B cell (primary cell): ENCODE results near the gene HSPD1. TPM values are rescaled to one million over a fixed set of nuclear protein-coding genes. Genes with fewer than 3 reads are reported as not detected.
A peak's percentile ranks its signal among the peaks of the same experiment; 100 is the strongest.

ENCODE experiments used
- ATAC-seq: fragments of 200-7000 bp; cut with Tn5 transposase; one replicate; pipeline ENCODE4 v1.10.0; 2021; ENCODE audit warnings: low read depth, mild to moderate bottlenecking, moderate number of reproducible peaks, moderate library complexity
- CTCF ChIA-PET: fragments of 350-600 bp; sonication (Branson Sonifier 250); formaldehyde crosslinking; loops from one replicate; lab custom pipeline; 2021; ENCODE audit warnings: antibody characterized with exemption, inconsistent platforms; lab: Charles Lee
- POLR2A ChIA-PET: fragments of 350-600 bp; sonication (Branson Sonifier 250); formaldehyde crosslinking; loops from one replicate; lab custom pipeline; 2021; ENCODE audit warnings: antibody characterized with exemption; lab: Charles Lee
- DNase-seq: peaks from one replicate; pipeline ENCODE4 v3.0.0; 2013
- H2AFZ ChIP-seq: 2 replicates; pipeline ENCODE4 v1.6.1; 2012; ENCODE audit warnings: mild to moderate bottlenecking, low read depth, low read length; ENCODE audit not compliant: insufficient read depth, poor library complexity, severe bottlenecking
- H3K27ac ChIP-seq, 2 donors: 1 replicate in 1 of 2; 2 replicates in 1 of 2; pipeline ENCODE4 v1.5.1; 2012 to 2013; ENCODE audit warnings: low read length in 2 of 2, mild to moderate bottlenecking in 2 of 2, moderate library complexity in 1 of 2
- H3K27me3 ChIP-seq, 4 experiments: fragments of 200-600 bp in 1 of 4; sonication (generic) in 1 of 4; replicated peaks in 1 of 4; 1 replicate in 2 of 4; 2 replicates in 2 of 4; pipeline versions ENCODE4 v1.6.1 to v1.7.0; 2013 to 2016; ENCODE audit warnings: low read length in 3 of 4, mild to moderate bottlenecking in 2 of 4, mixed read lengths in 1 of 4, moderate library complexity in 1 of 4; ENCODE audit not compliant: insufficient read depth in 4 of 4, control insufficient read depth in 3 of 4; ENCODE audit errors: control extremely low read depth in 1 of 4
- H3K36me3 ChIP-seq, 2 experiments: replicated peaks in 1 of 2; 1 replicate in 1 of 2; 2 replicates in 1 of 2; pipeline versions ENCODE4 v1.6.1 to v1.7.1; 2013; ENCODE audit warnings: low read length in 1 of 2; ENCODE audit not compliant: insufficient read depth in 2 of 2, control insufficient read depth in 1 of 2; ENCODE audit errors: control extremely low read depth in 1 of 2, extremely low read depth in 1 of 2
- H3K4me1 ChIP-seq, 2 donors: fragments of 200-600 bp in 1 of 2; sonication (generic) in 1 of 2; 1 replicate in 1 of 2; 2 replicates in 1 of 2; pipeline versions ENCODE4 v1.5.1 to v1.6.1; 2013 to 2017; ENCODE audit warnings: low read length in 2 of 2; ENCODE audit not compliant: control insufficient read depth in 2 of 2, insufficient read depth in 2 of 2
- H3K4me2 ChIP-seq: replicated peaks from 2 replicates; pipeline ENCODE3; 2012; ENCODE audit warnings: mild to moderate bottlenecking, low read depth, low read length; ENCODE audit not compliant: poor library complexity, severe bottlenecking
- H3K4me3 ChIP-seq, 5 experiments: fragments of 200-600 bp in 1 of 5; sonication (generic) in 1 of 5; 1 replicate in 3 of 5; 2 replicates in 2 of 5; pipeline versions ENCODE4 v1.5.1 to v1.7.0; 2011 to 2016; ENCODE audit warnings: low read length in 4 of 5, mild to moderate bottlenecking in 4 of 5, low read depth in 2 of 5, control low read depth in 1 of 5, moderate library complexity in 1 of 5; ENCODE audit not compliant: insufficient read depth in 1 of 5; ENCODE audit errors: control extremely low read depth in 1 of 5, extremely low read depth in 1 of 5
- H3K79me2 ChIP-seq: fragments of 200-600 bp; sonication (generic); one replicate; pipeline ENCODE4 v1.6.0; 2016; ENCODE audit warnings: low read length; ENCODE audit not compliant: control insufficient read depth, insufficient read depth
- H3K9ac ChIP-seq: fragments of 200-600 bp; sonication (generic); 2 replicates; pipeline ENCODE4 v1.6.1; 2017; ENCODE audit warnings: mild to moderate bottlenecking, low read length, moderate library complexity
- H3K9me3 ChIP-seq, 3 donors: one replicate each; pipeline versions ENCODE4 v1.6.1 to v1.7.1; 2013; ENCODE audit warnings: low read length in 2 of 3; ENCODE audit not compliant: control insufficient read depth in 2 of 3, insufficient read depth in 1 of 3; ENCODE audit errors: control extremely low read depth in 1 of 3
- H4K20me1 ChIP-seq: 2 replicates; pipeline ENCODE4 v1.6.0; 2012; ENCODE audit warnings: mild to moderate bottlenecking, low read length; ENCODE audit not compliant: insufficient read depth, control insufficient read depth, poor library complexity, severe bottlenecking
- H3K27ac Mint-ChIP-seq: one replicate; pipeline ENCODE4 v1.8.0; 2021; ENCODE audit warnings: mixed read lengths
- H3K27me3 Mint-ChIP-seq: one replicate; pipeline ENCODE4 v1.8.0; 2021; ENCODE audit warnings: mixed read lengths
- H3K4me1 Mint-ChIP-seq: one replicate; pipeline ENCODE4 v1.8.0; 2021; ENCODE audit warnings: mixed read lengths
- H3K4me3 Mint-ChIP-seq: one replicate; pipeline ENCODE4 v1.8.0; 2021; ENCODE audit warnings: mixed read lengths
- H3K9me3 Mint-ChIP-seq: one replicate; pipeline ENCODE4 v1.8.0; 2022; ENCODE audit warnings: mixed read lengths; ENCODE audit not compliant: insufficient read depth
- EZH2 ChIP-seq: IDR thresholded peaks from 2 replicates; pipeline ENCODE4 v1.6.1; 2012; ENCODE audit warnings: borderline replicate concordance, low read depth, mild to moderate bottlenecking, moderate library complexity, low read length; ENCODE audit not compliant: insufficient read depth, poor library complexity, severe bottlenecking
- WGBS: methylation state at CpG from one replicate; pipeline ENCODE4 v1.1.5; 2013; ENCODE audit warnings: missing lambda C conversion rate; ENCODE audit not compliant: insufficient coverage; 5-methylcytosine and 5-hydroxymethylcytosine counted together
- intact Hi-C: fragments of 100-400 bp; cut with micrococcal nuclease; formaldehyde crosslinking; loops from one replicate; pipeline ENCODE4 v1.10.0; 2022
- polyA plus RNA-seq: library from polyadenylated mRNA; depleted of rRNA; stranded (reverse); fragments of >200 nt; gene quantifications from 2 replicates; pipeline ENCODE4 v1.2.3, GENCODE V29; 2012
- total RNA-seq, 2 donors: library from RNA; stranded (reverse); fragments of 120-200 nt in 1 of 2; gene quantifications; 1 replicate in 1 of 2; 2 replicates in 1 of 2; pipeline versions ENCODE4 v1.2.3 to v1.2.4, GENCODE V29; 2013 to 2022
- TF ChIP-seq, protein P1 (sequence below): fragments of 200-600 bp; IDR thresholded peaks from one replicate; pipeline ENCODE4 v1.8.0; 2022; ENCODE audit warnings: antibody characterized with exemption, mild to moderate bottlenecking

Gene HSPD1
- total and polyA plus RNA-seq, 2 donors (not counting 1 experiment from before 2014, with no cell fraction given) = 46.6 to 112 TPM

DNA sequence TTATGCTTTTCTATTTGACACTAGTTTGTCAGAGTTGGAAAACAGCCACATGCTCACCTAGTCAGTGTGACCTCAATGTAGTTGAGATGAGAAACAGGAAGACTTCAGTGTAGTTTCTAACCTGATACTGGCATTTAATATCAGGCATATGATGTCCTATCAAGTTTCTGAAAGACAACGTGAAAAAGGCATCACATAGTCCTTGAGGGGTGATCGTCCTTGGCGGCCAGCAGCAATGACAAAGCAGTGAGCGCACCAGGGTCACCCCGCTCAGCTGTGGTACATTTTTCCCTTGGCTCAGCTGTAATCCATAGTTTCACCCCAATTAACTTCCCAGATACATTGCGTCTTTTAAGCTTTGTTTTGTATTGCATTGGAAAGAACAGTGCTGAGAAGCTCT, 4.9 kb upstream of the HSPD1 start:
- Histone ChIP-seq H3K36me3 (peaks cover 0 to 15% of the 10 kb centered on the region in 2 experiments), H3K4me1 (peaks cover 12 to 15% of the 10 kb centered on the region in 2 donors), H3K27ac (no peak overlapping the region), H3K4me3 (no peak overlapping the region), H3K4me2 (no peak overlapping the region), H3K27me3 (no peaks in the 10 kb centered on the region), H3K79me2 (peaks cover 75% of the 10 kb centered on the region), H3K9me3 (no peaks in the 10 kb centered on the region), H2AFZ (no peak overlapping the region), H3K9ac (no peak overlapping the region), H4K20me1 (peaks cover 1% of the 10 kb centered on the region)
- Mint-ChIP-seq H3K4me3 (no peak overlapping the region), H3K4me1 (peaks cover 22% of the 10 kb centered on the region), H3K27ac (no peak overlapping the region), H3K27me3 (no peaks in the 10 kb centered on the region), H3K9me3 (no peaks in the 10 kb centered on the region)
- ChIA-PET CTCF (no interaction called here), POLR2A (interaction anchor here (0.7 kb wide), 2 partner anchors 12 to 277 kb away, joined by 3 to 5 read pairs; no protein-coding TSS in a partner anchor)
- intact Hi-C loops = no loop called here
- ATAC-seq = no peak
- DNase-seq = no peak
- TF ChIP-seq, protein P1, sequence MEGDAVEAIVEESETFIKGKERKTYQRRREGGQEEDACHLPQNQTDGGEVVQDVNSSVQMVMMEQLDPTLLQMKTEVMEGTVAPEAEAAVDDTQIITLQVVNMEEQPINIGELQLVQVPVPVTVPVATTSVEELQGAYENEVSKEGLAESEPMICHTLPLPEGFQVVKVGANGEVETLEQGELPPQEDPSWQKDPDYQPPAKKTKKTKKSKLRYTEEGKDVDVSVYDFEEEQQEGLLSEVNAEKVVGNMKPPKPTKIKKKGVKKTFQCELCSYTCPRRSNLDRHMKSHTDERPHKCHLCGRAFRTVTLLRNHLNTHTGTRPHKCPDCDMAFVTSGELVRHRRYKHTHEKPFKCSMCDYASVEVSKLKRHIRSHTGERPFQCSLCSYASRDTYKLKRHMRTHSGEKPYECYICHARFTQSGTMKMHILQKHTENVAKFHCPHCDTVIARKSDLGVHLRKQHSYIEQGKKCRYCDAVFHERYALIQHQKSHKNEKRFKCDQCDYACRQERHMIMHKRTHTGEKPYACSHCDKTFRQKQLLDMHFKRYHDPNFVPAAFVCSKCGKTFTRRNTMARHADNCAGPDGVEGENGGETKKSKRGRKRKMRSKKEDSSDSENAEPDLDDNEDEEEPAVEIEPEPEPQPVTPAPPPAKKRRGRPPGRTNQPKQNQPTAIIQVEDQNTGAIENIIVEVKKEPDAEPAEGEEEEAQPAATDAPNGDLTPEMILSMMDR = no peak
- no peak for TF ChIP-seq EZH2
- WGBS = 94% methylated on average over 5 of the region's 6 CpGs

DNA sequence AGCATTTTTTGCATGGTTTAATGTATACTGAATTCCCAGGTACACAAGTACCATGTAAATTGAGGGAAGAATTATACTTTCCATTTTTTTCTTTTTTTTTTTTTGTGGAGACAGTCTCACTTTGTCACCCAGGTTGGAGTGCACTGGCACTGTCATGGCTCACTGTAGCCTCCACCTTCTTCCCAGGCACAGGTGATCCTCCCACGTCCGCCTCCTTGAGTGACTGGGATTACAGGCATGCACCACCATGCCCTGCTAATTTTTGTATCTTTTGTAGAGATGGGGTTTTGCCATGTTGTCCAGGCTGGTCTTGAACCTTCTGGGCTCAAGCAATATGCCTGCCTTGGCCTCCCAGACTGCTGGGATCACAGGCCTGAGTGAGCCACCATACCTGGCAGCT, 4.4 kb upstream of the HSPD1 start:
- Histone ChIP-seq H3K4me1 (peaks cover 14 to 15% of the 10 kb centered on the region in 2 donors), H3K27me3 (no peaks in the 10 kb centered on the region), H4K20me1 (peaks cover 6% of the 10 kb centered on the region), H3K9me3 (no peaks in the 10 kb centered on the region), H2AFZ (no peak overlapping the region), H3K27ac (peak overlapping the region in 1 of 2 donors; percentile 29), H3K36me3 (peaks cover 0 to 15% of the 10 kb centered on the region in 2 experiments), H3K9ac (no peak overlapping the region), H3K79me2 (peaks cover 79% of the 10 kb centered on the region), H3K4me2 (no peak overlapping the region), H3K4me3 (no peak overlapping the region)
- TF ChIP-seq, protein P1 = no peak
- no peak for TF ChIP-seq EZH2
- Mint-ChIP-seq H3K9me3 (no peaks in the 10 kb centered on the region), H3K27ac (no peak overlapping the region), H3K27me3 (no peaks in the 10 kb centered on the region), H3K4me3 (no peak overlapping the region), H3K4me1 (peaks cover 22% of the 10 kb centered on the region)
- CTCF ChIA-PET = no interaction called here
- WGBS = no CpG with 5 or more reads among the region's 2 CpGs
- POLR2A ChIA-PET = no interaction called here
- ATAC-seq (no peak), DNase-seq (no peak)
- intact Hi-C loops = no loop called here
